ENCODE results near the gene XIRP1.

DNA sequence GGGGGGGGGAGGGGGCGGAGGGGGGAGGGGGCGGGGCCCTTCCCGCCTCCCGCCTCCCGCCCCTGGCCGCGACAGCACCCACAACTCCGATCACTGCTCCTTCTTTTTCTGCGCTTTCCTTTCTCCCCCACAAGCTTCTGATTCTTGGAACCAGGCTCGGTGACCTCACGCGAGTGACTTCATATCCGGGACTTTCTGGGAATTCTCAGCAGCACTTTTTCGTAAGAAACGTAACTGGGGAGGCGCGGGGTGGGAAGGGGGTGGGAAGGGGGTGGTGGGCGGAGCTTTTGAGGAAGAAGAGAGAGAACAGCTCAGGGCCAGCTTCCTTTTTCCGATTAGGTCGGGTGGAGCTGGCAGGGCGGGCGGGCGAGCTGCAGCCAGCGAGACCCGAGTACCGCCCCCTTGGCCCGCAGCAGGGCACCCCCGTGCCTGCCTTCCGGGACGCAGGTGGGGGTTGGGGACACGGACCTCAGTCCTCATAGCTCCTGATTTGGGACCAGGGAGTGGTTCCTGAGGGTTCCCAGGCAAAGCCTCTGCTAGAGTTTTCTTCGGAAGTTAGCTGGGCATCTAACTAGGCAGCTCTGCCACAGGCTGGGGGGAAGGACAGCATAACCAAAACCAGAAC, 14.6 kb downstream of the XIRP1 start:
- TF ChIP-seq ZC3H10 (CRISPR knock-in tag; IDR thresholded peaks at IDR 0.05), result no peak
- no peak for TF ChIP-seq ZNF70 (CRISPR knock-in tag; IDR thresholded peaks at IDR 0.05)
